Lower leg skin (tissue), 3 donors: ENCODE measurements around the gene GPR132.

ENCODE experiments used
- CTCF ChIP-seq, 3 donors: fragments of 450-650 bp; IDR thresholded peaks; one replicate each; pipeline ENCODE4 v1.5.1; 2016; ENCODE audit warnings: antibody characterized with exemption in 3 of 3, mild to moderate bottlenecking in 3 of 3, moderate library complexity in 2 of 3
- POLR2A ChIP-seq, 2 donors: fragments of 450-650 bp; IDR thresholded peaks; one replicate each; pipeline ENCODE4 v1.6.1; 2016 to 2017; ENCODE audit warnings: antibody characterized with exemption in 2 of 2, mild to moderate bottlenecking in 1 of 2, moderate library complexity in 1 of 2

GRCh38 chr14:105010891-105011291 is 54.3 kb downstream of the GPR132 start:
- TF ChIP-seq POLR2A (IDR thresholded peaks at IDR 0.05) (no peak), CTCF (IDR thresholded peaks at IDR 0.05) (no peak)
